ENCODE measurements around the gene KIFC3. TPM values are rescaled to one million over a fixed set of nuclear protein-coding genes. Genes with fewer than 3 reads are reported as not detected.

KIFC3 gene
- total and polyA plus RNA-seq, 2 of the 13 experiments (the other 11 are each of a cell fraction or from before 2014, with no cell fraction given) = 42.1 to 45.3 TPM

DNA sequence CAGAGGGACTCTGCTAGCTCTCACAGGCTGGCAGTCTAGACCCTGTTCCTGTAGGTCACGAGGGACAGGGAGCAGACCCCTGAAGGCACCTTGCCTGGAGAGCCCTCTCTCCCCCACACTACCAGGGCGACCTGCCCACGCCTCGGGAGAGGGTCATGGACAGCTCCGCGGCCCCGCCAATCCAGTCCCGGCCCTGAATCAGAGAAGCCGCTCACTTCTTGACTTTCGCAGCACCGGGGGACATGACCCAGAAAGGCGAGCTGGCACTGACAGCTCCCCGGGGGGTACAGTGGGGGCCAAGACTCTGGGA is 5.1 kb downstream of the KIFC3 start (continued):
- TF ChIP-seq, protein P1, sequence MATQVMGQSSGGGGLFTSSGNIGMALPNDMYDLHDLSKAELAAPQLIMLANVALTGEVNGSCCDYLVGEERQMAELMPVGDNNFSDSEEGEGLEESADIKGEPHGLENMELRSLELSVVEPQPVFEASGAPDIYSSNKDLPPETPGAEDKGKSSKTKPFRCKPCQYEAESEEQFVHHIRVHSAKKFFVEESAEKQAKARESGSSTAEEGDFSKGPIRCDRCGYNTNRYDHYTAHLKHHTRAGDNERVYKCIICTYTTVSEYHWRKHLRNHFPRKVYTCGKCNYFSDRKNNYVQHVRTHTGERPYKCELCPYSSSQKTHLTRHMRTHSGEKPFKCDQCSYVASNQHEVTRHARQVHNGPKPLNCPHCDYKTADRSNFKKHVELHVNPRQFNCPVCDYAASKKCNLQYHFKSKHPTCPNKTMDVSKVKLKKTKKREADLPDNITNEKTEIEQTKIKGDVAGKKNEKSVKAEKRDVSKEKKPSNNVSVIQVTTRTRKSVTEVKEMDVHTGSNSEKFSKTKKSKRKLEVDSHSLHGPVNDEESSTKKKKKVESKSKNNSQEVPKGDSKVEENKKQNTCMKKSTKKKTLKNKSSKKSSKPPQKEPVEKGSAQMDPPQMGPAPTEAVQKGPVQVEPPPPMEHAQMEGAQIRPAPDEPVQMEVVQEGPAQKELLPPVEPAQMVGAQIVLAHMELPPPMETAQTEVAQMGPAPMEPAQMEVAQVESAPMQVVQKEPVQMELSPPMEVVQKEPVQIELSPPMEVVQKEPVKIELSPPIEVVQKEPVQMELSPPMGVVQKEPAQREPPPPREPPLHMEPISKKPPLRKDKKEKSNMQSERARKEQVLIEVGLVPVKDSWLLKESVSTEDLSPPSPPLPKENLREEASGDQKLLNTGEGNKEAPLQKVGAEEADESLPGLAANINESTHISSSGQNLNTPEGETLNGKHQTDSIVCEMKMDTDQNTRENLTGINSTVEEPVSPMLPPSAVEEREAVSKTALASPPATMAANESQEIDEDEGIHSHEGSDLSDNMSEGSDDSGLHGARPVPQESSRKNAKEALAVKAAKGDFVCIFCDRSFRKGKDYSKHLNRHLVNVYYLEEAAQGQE (IDR thresholded peaks at IDR 0.05; ENCODE audit: borderline replicate concordance in 1 of 2, low read depth in 1 of 2, low read length in 2 of 2) = peak in 1 of 2 experiments; percentile 37; a peak in 1 of 4 replicates
- TF ChIP-seq, protein P2, sequence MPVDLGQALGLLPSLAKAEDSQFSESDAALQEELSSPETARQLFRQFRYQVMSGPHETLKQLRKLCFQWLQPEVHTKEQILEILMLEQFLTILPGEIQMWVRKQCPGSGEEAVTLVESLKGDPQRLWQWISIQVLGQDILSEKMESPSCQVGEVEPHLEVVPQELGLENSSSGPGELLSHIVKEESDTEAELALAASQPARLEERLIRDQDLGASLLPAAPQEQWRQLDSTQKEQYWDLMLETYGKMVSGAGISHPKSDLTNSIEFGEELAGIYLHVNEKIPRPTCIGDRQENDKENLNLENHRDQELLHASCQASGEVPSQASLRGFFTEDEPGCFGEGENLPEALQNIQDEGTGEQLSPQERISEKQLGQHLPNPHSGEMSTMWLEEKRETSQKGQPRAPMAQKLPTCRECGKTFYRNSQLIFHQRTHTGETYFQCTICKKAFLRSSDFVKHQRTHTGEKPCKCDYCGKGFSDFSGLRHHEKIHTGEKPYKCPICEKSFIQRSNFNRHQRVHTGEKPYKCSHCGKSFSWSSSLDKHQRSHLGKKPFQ (CRISPR knock-in tag; IDR thresholded peaks at IDR 0.05; ENCODE audit: insufficient replicate concordance) = peak; percentile 54
- TF ChIP-seq ZNF460 (CRISPR knock-in tag; IDR thresholded peaks at IDR 0.05; ENCODE audit: borderline replicate concordance) = no peak
- TF ChIP-seq ZNF317 (CRISPR knock-in tag; IDR thresholded peaks at IDR 0.05) = peak; percentile 74; the same call in 1 of the 2 replicates
- TF ChIP-seq, protein P3, sequence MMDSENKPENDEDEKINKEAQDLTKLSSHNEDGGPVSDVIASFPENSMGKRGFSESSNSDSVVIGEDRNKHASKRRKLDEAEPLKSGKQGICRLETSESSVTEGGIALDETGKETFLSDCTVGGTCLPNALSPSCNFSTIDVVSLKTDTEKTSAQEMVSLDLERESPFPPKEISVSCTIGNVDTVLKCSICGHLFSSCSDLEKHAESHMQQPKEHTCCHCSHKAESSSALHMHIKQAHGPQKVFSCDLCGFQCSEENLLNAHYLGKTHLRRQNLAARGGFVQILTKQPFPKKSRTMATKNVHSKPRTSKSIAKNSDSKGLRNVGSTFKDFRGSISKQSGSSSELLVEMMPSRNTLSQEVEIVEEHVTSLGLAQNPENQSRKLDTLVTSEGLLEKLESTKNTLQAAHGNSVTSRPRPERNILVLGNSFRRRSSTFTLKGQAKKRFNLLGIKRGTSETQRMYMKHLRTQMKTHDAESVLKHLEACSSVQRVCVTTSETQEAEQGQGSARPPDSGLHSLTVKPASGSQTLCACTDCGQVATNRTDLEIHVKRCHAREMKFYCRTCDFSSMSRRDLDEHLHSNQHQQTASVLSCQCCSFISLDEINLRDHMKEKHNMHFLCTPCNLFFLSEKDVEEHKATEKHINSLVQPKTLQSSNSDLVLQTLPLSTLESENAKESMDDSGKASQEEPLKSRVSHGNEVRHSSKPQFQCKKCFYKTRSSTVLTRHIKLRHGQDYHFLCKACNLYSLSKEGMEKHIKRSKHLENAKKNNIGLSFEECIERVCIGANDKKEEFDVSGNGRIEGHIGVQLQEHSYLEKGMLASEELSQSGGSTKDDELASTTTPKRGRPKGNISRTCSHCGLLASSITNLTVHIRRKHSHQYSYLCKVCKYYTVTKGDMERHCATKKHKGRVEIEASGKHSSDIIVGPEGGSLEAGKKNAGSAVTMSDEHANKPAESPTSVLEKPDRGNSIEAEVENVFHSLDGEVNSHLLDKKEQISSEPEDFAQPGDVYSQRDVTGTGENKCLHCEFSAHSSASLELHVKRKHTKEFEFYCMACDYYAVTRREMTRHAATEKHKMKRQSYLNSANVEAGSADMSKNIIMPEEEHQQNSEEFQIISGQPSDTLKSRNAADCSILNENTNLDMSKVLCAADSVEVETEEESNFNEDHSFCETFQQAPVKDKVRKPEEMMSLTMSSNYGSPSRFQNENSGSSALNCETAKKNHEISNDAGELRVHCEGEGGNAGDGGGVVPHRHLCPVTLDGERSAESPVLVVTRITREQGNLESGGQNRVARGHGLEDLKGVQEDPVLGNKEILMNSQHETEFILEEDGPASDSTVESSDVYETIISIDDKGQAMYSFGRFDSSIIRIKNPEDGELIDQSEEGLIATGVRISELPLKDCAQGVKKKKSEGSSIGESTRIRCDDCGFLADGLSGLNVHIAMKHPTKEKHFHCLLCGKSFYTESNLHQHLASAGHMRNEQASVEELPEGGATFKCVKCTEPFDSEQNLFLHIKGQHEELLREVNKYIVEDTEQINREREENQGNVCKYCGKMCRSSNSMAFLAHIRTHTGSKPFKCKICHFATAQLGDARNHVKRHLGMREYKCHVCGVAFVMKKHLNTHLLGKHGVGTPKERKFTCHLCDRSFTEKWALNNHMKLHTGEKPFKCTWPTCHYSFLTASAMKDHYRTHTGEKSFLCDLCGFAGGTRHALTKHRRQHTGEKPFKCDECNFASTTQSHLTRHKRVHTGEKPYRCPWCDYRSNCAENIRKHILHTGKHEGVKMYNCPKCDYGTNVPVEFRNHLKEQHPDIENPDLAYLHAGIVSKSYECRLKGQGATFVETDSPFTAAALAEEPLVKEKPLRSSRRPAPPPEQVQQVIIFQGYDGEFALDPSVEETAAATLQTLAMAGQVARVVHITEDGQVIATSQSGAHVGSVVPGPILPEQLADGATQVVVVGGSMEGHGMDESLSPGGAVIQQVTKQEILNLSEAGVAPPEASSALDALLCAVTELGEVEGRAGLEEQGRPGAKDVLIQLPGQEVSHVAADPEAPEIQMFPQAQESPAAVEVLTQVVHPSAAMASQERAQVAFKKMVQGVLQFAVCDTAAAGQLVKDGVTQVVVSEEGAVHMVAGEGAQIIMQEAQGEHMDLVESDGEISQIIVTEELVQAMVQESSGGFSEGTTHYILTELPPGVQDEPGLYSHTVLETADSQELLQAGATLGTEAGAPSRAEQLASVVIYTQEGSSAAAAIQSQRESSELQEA (CRISPR knock-in tag; IDR thresholded peaks at IDR 0.05; ENCODE audit: not compliant biosample characterization) = peak; percentile 74
- 0 out of 2 replicates have a peak, but pooled peaks have one; percentile 59 for TF ChIP-seq ZNF510 (CRISPR knock-in tag; IDR thresholded peaks at IDR 0.05; ENCODE audit: low read depth)
- 0 out of 2 replicates have a peak, but pooled peaks have one; percentile 5 for TF ChIP-seq PITX1 (CRISPR knock-in tag; IDR thresholded peaks at IDR 0.05)
- TF ChIP-seq ZNF451 (CRISPR knock-in tag; IDR thresholded peaks at IDR 0.05) = peak; percentile 23; the same call in 1 of the 2 replicates
- no peak for TF ChIP-seq STAT5B (CRISPR knock-in tag; IDR thresholded peaks at IDR 0.05)
- 0 out of 2 replicates have a peak, but pooled peaks have one; percentile 16 for TF ChIP-seq AHR (CRISPR knock-in tag; IDR thresholded peaks at IDR 0.05)
- TF ChIP-seq HDAC6 (IDR thresholded peaks at IDR 0.05; ENCODE audit: low read depth, low read length) = no peak
- TF ChIP-seq, protein P4, sequence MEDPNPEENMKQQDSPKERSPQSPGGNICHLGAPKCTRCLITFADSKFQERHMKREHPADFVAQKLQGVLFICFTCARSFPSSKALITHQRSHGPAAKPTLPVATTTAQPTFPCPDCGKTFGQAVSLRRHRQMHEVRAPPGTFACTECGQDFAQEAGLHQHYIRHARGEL (CRISPR knock-in tag; IDR thresholded peaks at IDR 0.05) = peak; percentile 74; the same call in 1 of the 2 replicates
- TF ChIP-seq NFYC (CRISPR knock-in tag; IDR thresholded peaks at IDR 0.05) = no peak
- TF ChIP-seq, protein P5, sequence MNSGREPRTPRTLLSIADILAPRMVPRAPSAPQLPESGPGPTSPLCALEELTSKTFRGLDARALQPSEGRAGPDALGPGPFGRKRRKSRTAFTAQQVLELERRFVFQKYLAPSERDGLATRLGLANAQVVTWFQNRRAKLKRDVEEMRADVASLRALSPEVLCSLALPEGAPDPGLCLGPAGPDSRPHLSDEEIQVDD (CRISPR knock-in tag; IDR thresholded peaks at IDR 0.05; ENCODE audit: borderline replicate concordance) = peak; percentile 71; the same call in 1 of the 2 replicates
- 0 out of 2 replicates have a peak, but pooled peaks have one; percentile 14 for TF ChIP-seq ZNF225 (CRISPR knock-in tag; IDR thresholded peaks at IDR 0.05)

Measured in HepG2 (cell line).